Retinal pigment epithelial cell (primary cell): Measurements from ENCODE around the gene ACO1.

Source experiments
- DNase-seq: peaks from one replicate; pipeline ENCODE4 v3.0.0-alpha.2; 2010; ENCODE audit warnings: low read depth
- H3K4me3 ChIP-seq: 2 replicates; pipeline ENCODE4 v1.5.1; 2011; ENCODE audit warnings: mild to moderate bottlenecking, low read length, control low read depth, moderate library complexity
- TF ChIP-seq, protein P1 (sequence below): conservative IDR thresholded peaks from 2 replicates; pipeline ENCODE4 v1.5.1; 2011; ENCODE audit warnings: low read depth, low read length, control low read depth, inconsistent platforms

Gene ACO1

DNA sequence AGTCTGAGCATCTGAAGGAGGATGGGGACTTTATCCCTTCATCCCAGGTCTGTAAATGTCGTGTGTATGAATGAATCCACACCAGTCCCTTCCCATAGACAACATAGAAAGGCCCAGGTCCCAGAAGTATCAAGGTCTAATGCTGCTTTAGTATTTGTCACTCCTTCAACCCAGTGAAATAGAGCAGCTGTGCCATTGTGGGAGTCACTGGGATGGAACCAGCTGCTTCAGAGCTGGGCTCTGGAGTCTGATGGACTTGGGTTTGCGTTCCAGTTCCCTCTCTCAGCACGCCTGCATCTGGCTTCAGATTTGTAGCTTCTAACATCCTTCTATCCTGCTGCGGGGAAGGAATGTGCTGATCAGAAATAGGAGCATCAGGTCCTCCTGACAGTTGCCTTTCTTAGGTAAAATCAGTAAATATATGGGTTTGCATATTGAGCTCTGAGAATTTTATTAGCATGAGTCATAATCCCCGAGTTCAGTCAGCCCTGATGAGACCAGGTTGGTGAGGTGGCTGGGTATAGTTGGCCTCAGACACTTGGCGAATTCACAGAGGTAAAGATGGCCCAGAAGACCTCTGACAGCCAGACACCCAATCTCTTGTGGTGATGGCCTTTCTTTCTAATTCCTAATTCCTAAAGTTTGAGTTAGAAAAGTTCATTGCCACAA, 10.1 kb downstream of the ACO1 start:
- H3K4me3 ChIP-seq: no peak overlapping the region
- TF ChIP-seq, protein P1, sequence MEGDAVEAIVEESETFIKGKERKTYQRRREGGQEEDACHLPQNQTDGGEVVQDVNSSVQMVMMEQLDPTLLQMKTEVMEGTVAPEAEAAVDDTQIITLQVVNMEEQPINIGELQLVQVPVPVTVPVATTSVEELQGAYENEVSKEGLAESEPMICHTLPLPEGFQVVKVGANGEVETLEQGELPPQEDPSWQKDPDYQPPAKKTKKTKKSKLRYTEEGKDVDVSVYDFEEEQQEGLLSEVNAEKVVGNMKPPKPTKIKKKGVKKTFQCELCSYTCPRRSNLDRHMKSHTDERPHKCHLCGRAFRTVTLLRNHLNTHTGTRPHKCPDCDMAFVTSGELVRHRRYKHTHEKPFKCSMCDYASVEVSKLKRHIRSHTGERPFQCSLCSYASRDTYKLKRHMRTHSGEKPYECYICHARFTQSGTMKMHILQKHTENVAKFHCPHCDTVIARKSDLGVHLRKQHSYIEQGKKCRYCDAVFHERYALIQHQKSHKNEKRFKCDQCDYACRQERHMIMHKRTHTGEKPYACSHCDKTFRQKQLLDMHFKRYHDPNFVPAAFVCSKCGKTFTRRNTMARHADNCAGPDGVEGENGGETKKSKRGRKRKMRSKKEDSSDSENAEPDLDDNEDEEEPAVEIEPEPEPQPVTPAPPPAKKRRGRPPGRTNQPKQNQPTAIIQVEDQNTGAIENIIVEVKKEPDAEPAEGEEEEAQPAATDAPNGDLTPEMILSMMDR: no peak
- no peak for DNase-seq

DNA sequence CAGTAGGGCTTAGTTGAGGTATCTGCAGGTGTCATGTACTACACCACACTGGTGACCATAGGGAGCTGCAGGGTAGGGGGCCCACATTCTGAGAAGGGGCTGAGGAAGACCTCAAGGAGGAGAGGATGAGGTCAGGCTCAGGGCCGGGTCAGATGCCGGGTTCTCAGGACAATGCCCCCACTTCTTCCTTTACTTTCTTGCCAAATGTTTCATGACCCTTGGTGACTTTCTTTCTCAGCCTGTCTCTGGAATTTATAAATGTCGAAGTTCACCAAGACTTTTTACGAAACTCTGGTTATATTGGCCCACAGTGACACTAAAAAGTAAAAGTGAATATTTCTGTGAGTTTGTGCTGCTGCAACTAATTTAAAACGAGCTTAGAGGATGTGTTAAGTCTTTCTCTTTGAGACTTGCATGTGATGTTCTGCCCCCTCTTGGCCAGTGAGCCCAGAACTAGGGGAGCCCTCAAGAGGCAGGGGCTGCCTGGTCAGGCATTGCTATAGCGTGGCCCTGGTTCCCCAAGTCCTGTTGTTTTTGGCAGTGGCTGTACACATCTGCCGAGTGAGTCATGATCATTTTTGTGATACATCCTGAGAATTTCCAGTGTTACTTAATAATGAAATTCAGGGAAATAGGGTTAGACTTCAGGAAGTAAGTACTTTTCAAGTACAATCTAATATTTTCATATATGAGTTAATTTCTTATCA, 11.2 kb downstream of the ACO1 start:
- DNase-seq: no peak
- H3K4me3 ChIP-seq: no peak overlapping the region
- TF ChIP-seq, protein P1: peak; percentile 42

DNA sequence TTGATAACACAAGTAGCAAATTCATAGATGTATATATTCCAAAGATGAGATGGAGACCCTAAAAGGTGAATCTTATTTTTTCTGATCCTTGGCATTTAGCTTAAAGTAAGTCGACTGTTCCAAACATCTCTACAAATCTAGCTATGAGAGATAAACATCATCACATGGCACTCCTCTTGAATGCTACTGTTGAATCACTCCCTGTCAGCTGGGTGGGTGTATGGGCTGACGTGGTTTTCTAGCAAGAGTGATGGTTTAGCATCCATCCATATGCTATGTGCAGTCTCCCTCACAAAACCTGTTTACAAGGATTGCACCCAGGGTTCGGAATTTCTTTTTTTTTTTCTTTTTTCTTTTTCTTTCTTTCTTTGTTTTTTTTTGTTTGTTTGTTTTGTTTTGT, 13.8 kb downstream of the ACO1 start:
- DNase-seq: no peak
- TF ChIP-seq, protein P1: no peak
- no peak overlapping the region for H3K4me3 ChIP-seq

DNA sequence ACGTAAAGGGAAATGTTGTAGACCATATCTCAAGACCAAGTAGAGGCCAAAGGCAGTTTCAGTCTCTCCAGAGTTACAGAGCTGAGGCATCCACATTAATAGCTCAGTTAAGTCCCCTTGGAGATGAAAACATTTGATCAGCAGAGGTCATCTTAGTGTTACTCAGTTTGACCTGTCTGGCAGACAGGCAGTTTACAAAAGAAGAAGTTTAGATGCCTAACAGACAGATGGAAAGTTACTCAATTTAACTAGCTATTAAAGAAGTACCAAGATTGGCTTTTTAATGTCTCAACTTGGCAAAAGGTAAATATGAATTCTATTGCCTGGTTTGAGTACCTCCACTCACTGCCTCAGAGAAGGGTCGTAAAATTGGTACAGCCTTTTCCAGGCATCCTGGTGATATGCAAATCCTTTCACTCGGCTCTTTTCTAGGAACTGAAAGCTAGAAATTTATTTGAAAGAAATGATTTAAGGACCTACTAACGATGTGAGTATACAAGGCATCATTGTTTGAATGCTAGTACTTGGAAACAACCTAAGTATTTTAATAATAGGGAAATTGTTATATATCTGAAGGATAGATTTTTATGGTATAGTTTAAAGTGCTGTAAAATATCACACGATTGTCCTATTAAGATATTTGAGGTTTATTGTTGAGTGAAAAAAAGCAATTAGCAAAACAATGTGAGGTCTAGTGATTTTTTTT, 14.8 kb downstream of the ACO1 start:
- DNase-seq: no peak
- TF ChIP-seq, protein P1: no peak
- H3K4me3 ChIP-seq: no peak overlapping the region

DNA sequence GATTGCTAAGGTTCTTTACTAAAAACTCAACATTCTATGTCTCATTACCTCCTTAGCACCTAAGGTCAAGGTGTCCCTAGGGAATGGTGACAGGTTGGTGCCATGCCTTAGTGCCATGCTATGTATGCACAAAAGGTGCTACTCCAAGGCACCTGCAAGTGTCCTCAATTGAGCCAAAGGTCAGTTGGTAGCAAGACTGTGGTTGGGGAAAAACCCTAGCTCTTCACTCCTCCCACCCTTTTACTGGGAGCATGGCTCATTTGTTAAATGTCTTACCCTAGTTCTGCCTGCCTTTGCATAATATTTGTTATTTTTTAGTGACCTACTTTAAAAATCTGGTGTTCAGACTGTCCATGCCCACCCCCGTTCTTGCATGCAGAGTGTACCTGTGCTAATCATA, 17.0 kb downstream of the ACO1 start:
- H3K4me3 ChIP-seq: no peak overlapping the region
- no peak for DNase-seq
- TF ChIP-seq, protein P1: no peak

GRCh38 chr9:32403567-32404260, 19.3 kb downstream of the ACO1 start:
- TF ChIP-seq, protein P1: no peak
- no peak for DNase-seq
- H3K4me3 ChIP-seq: no peak overlapping the region
